HepG2 (cell line): ENCODE measurements around the gene HINFP. TPM values are rescaled to one million over a fixed set of nuclear protein-coding genes. Genes with fewer than 3 reads are reported as not detected.

Source experiments
- ARID5B ChIP-seq: IDR thresholded peaks from 2 replicates; pipeline ENCODE4 v1.4.0; 2020; ENCODE audit warnings: mild to moderate bottlenecking, missing genetic modification reagents
- BCLAF1 ChIP-seq: fragments of 450-650 bp; IDR thresholded peaks from 2 replicates; pipeline ENCODE4 v1.6.1; 2017; ENCODE audit warnings: mild to moderate bottlenecking
- HMG20A ChIP-seq: IDR thresholded peaks from 2 replicates; pipeline ENCODE4 v1.6.1; 2016; ENCODE audit warnings: borderline replicate concordance
- JARID2 ChIP-seq: sonication (generic); formaldehyde crosslinking; IDR thresholded peaks from 2 replicates; pipeline ENCODE4 v1.8.1; 2023; ENCODE audit warnings: missing genetic modification reagents, inconsistent platforms; ENCODE audit not compliant: insufficient replicate concordance
- NR2F2 ChIP-seq: IDR thresholded peaks from 2 replicates; pipeline ENCODE4 v1.6.1; 2012; ENCODE audit warnings: low read depth, inconsistent platforms, borderline replicate concordance
- REPIN1 ChIP-seq: sonication (generic); formaldehyde crosslinking; IDR thresholded peaks from 2 replicates; pipeline ENCODE4 v1.8.0; 2022; ENCODE audit warnings: missing genetic modification reagents, low read depth, mild to moderate bottlenecking, borderline replicate concordance
- ZBTB37 ChIP-seq: sonication (generic); formaldehyde crosslinking; IDR thresholded peaks from 2 replicates; pipeline ENCODE4 v1.4.0; 2020; ENCODE audit warnings: mild to moderate bottlenecking, missing genetic modification reagents
- ZBTB44 ChIP-seq: sonication (generic); formaldehyde crosslinking; IDR thresholded peaks from 2 replicates; pipeline ENCODE4 v1.4.0; 2020; ENCODE audit warnings: missing genetic modification reagents
- ZC3H13 ChIP-seq: sonication (generic); formaldehyde crosslinking; IDR thresholded peaks from 2 replicates; pipeline ENCODE4 v1.8.1; 2023; ENCODE audit warnings: mild to moderate bottlenecking, missing genetic modification reagents, moderate library complexity
- ZFP41 ChIP-seq: sonication (generic); formaldehyde crosslinking; IDR thresholded peaks from 2 replicates; pipeline ENCODE4 v1.4.0; 2020; ENCODE audit warnings: mild to moderate bottlenecking, missing genetic modification reagents, borderline replicate concordance
- ZNF263 ChIP-seq: sonication (generic); formaldehyde crosslinking; IDR thresholded peaks from 2 replicates; pipeline ENCODE4 v1.4.0; 2020; ENCODE audit warnings: missing genetic modification reagents
- ZNF446 ChIP-seq: sonication (generic); formaldehyde crosslinking; IDR thresholded peaks from 2 replicates; pipeline ENCODE4 v1.5.0; 2020; ENCODE audit warnings: mild to moderate bottlenecking, missing genetic modification reagents
- ZNF570 ChIP-seq: sonication (generic); formaldehyde crosslinking; IDR thresholded peaks from 2 replicates; pipeline ENCODE4 v1.4.0; 2020; ENCODE audit warnings: mild to moderate bottlenecking, missing genetic modification reagents, borderline replicate concordance
- ZNF589 ChIP-seq: sonication (generic); formaldehyde crosslinking; conservative IDR thresholded peaks from 2 replicates; pipeline ENCODE4 v1.8.0; 2022; ENCODE audit warnings: mild to moderate bottlenecking, moderate library complexity, missing genetic modification reagents
- ZNF770 ChIP-seq: sonication (generic); formaldehyde crosslinking; IDR thresholded peaks from 2 replicates; pipeline ENCODE4 v1.5.0; 2020; ENCODE audit warnings: mild to moderate bottlenecking, missing genetic modification reagents
- polyA plus RNA-seq, 8 experiments: library from polyadenylated mRNA; depleted of rRNA in 3 of 8; stranded (reverse) in 7 of 8; unstranded in 1 of 8; fragments of >200 nt; fragmentation: Illumina TruSeq in 4 of 8; extraction: Trizol in 4 of 8; gene quantifications; 2 replicates each; pipeline versions ENCODE4 v1.2.1 to v1.2.3, GENCODE V29; 2011 to 2016; ENCODE audit warnings: low read depth in 4 of 8, missing spikeins in 1 of 8, mixed read lengths in 1 of 8; ENCODE audit not compliant: insufficient read depth in 1 of 8
- total RNA-seq, 5 experiments: library from RNA; depleted of rRNA; stranded (reverse); fragments of >200 nt; fragmentation: Illumina TruSeq; extraction: Trizol; gene quantifications; 2 replicates each; pipeline ENCODE4 v1.2.3, GENCODE V29; 2016; ENCODE audit warnings: low read depth in 1 of 5

HINFP gene
- total and polyA plus RNA-seq, 2 of the 13 experiments (the other 11 are each of a cell fraction or from before 2014, with no cell fraction given), result 15.1 to 21.4 TPM

DNA sequence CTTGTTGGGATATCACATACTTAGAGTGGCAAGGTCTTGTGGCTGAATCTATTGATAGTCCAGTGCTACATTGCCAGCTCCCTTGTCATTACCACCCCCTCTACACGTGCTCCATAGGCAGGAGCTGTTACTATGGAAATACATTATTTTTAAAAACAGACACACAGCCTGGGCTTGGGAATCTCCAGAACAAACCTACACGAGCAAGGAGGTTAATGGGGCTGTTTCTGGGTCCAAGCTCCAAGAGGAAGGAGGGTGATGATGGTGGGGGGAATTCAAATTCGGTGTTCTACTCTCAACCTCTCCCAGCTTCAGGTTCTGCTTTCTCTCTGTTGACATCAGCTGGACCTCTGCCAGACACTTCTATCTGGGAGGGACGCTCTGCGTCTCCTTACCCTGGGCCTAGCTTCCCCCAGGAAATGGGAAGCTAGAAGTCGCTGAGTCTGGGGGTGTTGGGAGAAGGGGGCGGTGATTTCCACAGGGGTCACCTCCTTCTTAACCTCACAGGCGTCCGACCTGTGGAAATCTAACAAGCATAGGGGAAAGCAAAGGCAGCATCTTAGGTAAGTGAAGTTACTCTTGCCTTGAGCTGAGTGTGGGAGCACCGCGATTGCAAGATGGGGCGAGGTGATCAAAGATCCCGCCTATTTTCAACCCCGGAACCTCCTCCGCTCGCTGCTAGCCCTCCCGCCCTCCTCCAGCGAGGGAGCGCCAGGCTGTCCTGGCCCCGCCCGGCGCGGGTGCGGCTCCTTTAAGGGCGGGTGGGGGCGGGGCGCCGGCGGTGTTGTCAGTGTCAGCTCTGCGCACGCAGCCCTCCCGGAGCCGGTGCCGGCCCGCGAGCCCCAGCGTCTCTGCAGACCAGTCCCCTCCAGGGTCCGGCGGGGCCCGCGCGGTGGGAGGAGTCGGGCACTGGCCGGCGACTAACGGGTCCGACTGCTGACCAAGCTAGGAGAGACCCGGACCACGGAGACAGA is 14.5 kb upstream of the HINFP start, which contains the start of gene C2CD2L (continued):
- TF ChIP-seq ZNF570 (CRISPR knock-in tag) (no peak), ZFP41 (CRISPR knock-in tag) (no peak), ZNF446 (CRISPR knock-in tag) (0 out of 2 replicates have a peak, but pooled peaks have one; percentile 65), JARID2 (no peak), ZC3H13 (CRISPR knock-in tag) (peak; percentile 42; the same call in 1 of the 2 replicates), BCLAF1 (no peak), ZNF589 (CRISPR knock-in tag) (no peak), ZNF263 (peak; percentile 96), ARID5B (CRISPR knock-in tag) (no peak; the same call in 1 of the 2 replicates), ZBTB44 (no peak), ZBTB37 (no peak), ZNF770 (CRISPR knock-in tag) (no peak), REPIN1 (CRISPR knock-in tag) (no peak), NR2F2 (no peak), HMG20A (no peak)
